ENCODE data around the gene DNAH3. TPM values are rescaled to one million over a fixed set of nuclear protein-coding genes. Genes with fewer than 3 reads are reported as not detected.

DNAH3 gene
- total and polyA plus RNA-seq, 2 of the 13 experiments (the other 11 are each of a cell fraction or from before 2014, with no cell fraction given) = 0.07 to 0.08 TPM

DNA sequence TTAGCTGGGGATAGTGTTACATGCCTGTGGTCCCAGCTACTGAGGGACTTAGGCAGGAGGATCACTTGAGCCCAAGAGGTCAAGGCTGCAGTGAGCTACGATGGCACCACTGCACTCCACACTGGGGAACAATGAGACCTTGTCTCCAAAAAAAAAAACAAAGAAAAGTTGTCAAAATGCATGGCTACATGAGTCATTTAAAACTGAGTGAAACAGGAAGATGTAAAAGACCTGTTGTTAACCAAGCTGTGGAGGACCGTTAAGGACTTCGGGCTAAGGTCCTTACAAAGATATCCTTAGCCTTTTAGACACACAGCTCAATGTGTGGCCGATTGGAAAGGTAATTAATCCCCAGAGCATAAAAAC, 35.7 kb upstream of the DNAH3 start (continued):
- TF ChIP-seq AHDC1 (CRISPR knock-in tag; IDR thresholded peaks at IDR 0.05; ENCODE audit: borderline replicate concordance) (peak; percentile 94), ZNF788 (CRISPR knock-in tag; IDR thresholded peaks at IDR 0.05; ENCODE audit: borderline replicate concordance) (0 out of 2 replicates have a peak, but pooled peaks have one; percentile 69), ZEB1 (IDR thresholded peaks at IDR 0.05; ENCODE audit: insufficient replicate concordance, low read depth) (no peak), HNF1A (IDR thresholded peaks at IDR 0.05; ENCODE audit: low read depth) (no peak), HNF1A (CRISPR knock-in tag; IDR thresholded peaks at IDR 0.05; ENCODE audit: borderline replicate concordance) (peak; percentile 60; the same call in 1 of the 2 replicates), ZNF670 (CRISPR knock-in tag; IDR thresholded peaks at IDR 0.05; ENCODE audit: borderline replicate concordance) (0 out of 2 replicates have a peak, but pooled peaks have one; percentile 30), FOXP4 (CRISPR knock-in tag; IDR thresholded peaks at IDR 0.05) (peak; percentile 65), KDM2A (CRISPR knock-in tag; IDR thresholded peaks at IDR 0.05; ENCODE audit: borderline replicate concordance, low read depth) (peak; percentile 22; the same call in 1 of the 2 replicates), ZNF142 (CRISPR knock-in tag; IDR thresholded peaks at IDR 0.05) (no peak), HOXD1 (CRISPR knock-in tag; IDR thresholded peaks at IDR 0.05) (peak; percentile 72; the same call in 1 of the 2 replicates)

Data from HepG2 (cell line).